ENCODE data around the gene UBE2D1. TPM values are rescaled to one million over a fixed set of nuclear protein-coding genes. Genes with fewer than 3 reads are reported as not detected.

Gene UBE2D1
- total RNA-seq, 2 donors from 2014 or later = 14.6 to 18.4 TPM

GRCh38 chr10:58373442-58373827 is 38.6 kb downstream of the UBE2D1 start:
- no peaks in the 10 kb centered on the region for H3K27me3 ChIP-seq
- no peak for TF ChIP-seq CTCF (IDR thresholded peaks at IDR 0.05)
- no peak for DNase-seq
- H3K9ac ChIP-seq (ENCODE audit: low read depth in 2 of 2, low read length in 2 of 2) = no peak overlapping the region
- no peak overlapping the region for H3K4me3 ChIP-seq
- no peaks in the 10 kb centered on the region for H3K4me1 ChIP-seq
- intact Hi-C loops (cut with DNase I) = no loop called here
- no peaks in the 10 kb centered on the region for H3K9me3 ChIP-seq
- no peak overlapping the region for H3K27ac ChIP-seq
- no peaks in the 10 kb centered on the region for H3K36me3 ChIP-seq

- Histone ChIP-seq H3K27me3 (no peaks in the 10 kb centered on the region), H3K9ac (ENCODE audit: low read depth in 2 of 2, low read length in 2 of 2) (no peak overlapping the region), H3K9me3 (no peaks in the 10 kb centered on the region), H3K27ac (no peak overlapping the region), H3K36me3 (no peaks in the 10 kb centered on the region), H3K4me1 (peaks cover 10% of the 10 kb centered on the region), H3K4me3 (no peak overlapping the region)
- no peak for DNase-seq
- TF ChIP-seq CTCF (IDR thresholded peaks at IDR 0.05) = no peak
- intact Hi-C loops (cut with DNase I) = loop anchor here (5.0 to 10.0 kb wide), 3 partner anchors 48 to 208 kb away; partner anchors contain the start of gene UBE2D1
Measured at GRCh38 chr10:58382489-58382995, 47.7 kb downstream of the UBE2D1 start.

- Histone ChIP-seq H3K27ac (peak overlapping the region; percentile 69), H3K4me1 (peaks cover 10% of the 10 kb centered on the region), H3K4me3 (peak overlapping the region; percentile 94), H3K9ac (ENCODE audit: low read depth in 2 of 2, low read length in 2 of 2) (peak overlapping the region; percentile 76 to 80), H3K27me3 (no peaks in the 10 kb centered on the region), H3K9me3 (no peaks in the 10 kb centered on the region), H3K36me3 (no peaks in the 10 kb centered on the region)
- intact Hi-C loops (cut with DNase I) = loop anchor here (5.0 to 10.0 kb wide), 3 partner anchors 49 to 209 kb away; partner anchors contain the start of gene UBE2D1
- no peak for TF ChIP-seq CTCF (IDR thresholded peaks at IDR 0.05)
- DNase-seq = no peak
Measured at GRCh38 chr10:58384095-58384494, 49.3 kb downstream of the UBE2D1 start.

- Histone ChIP-seq H3K27me3 (no peaks in the 10 kb centered on the region), H3K36me3 (no peaks in the 10 kb centered on the region), H3K4me1 (peaks cover 10% of the 10 kb centered on the region), H3K9ac (ENCODE audit: low read depth in 2 of 2, low read length in 2 of 2) (peak overlapping the region; percentile 76 to 80), H3K9me3 (no peaks in the 10 kb centered on the region), H3K27ac (peak overlapping the region; percentile 69), H3K4me3 (peak overlapping the region; percentile 94)
- no peak for DNase-seq
- intact Hi-C loops (cut with DNase I) = loop anchor here (5.0 to 10.0 kb wide), 3 partner anchors 50 to 210 kb away; partner anchors contain the start of gene UBE2D1
- no peak for TF ChIP-seq CTCF (IDR thresholded peaks at IDR 0.05)
Measured at GRCh38 chr10:58384544-58384998, 49.8 kb downstream of the UBE2D1 start.

- Histone ChIP-seq H3K4me3 (peak within 1 kb of the TSS; percentile 94), H3K9ac (ENCODE audit: low read depth in 2 of 2, low read length in 2 of 2) (peak within 1 kb of the TSS; percentile 76 to 80), H3K27ac (peak within 1 kb of the TSS; percentile 69), H3K4me1 (peaks cover 10% of the 10 kb centered on the region), H3K27me3 (no peaks in the 10 kb centered on the region), H3K36me3 (no peaks in the 10 kb centered on the region), H3K9me3 (no peaks in the 10 kb centered on the region)
- TF ChIP-seq CTCF (IDR thresholded peaks at IDR 0.05) = peak; percentile 51
- intact Hi-C loops (cut with DNase I) = loop anchor here (5.0 to 10.0 kb wide), 3 partner anchors 50 to 210 kb away; partner anchors contain the start of gene UBE2D1
- peak; percentile 98 for DNase-seq
Measured at GRCh38 chr10:58384999-58385783, 50.4 kb downstream of the UBE2D1 start, which contains the start of gene TFAM. Gene TFAM, plus strand, starts transcription at chr10:58385410. Its CDS starts 138 bp downstream, at chr10:58385548.
